Stimulated activated naive B cell treated with anti-CD40 and anti-IgM and Interleukin-4, amounts not matched to agents 10 μg/mL and 1 μg/mL and 100 μg/mL, for 72 hours (primary cell): ENCODE measurements around the gene JUND.

Experiments
- ATAC-seq, 2 donors: fragments of 150-1000 bp; cut with Tn5 transposase; replicated peaks; 2 replicates each; pipeline ENCODE4 v1.10.0; 2021; ENCODE audit warnings: moderate library complexity in 1 of 2
- DNase-seq: peaks from one replicate; pipeline ENCODE4 v3.0.0; 2021
- H3K27ac Mint-ChIP-seq: one replicate; pipeline ENCODE4 v1.8.0; 2022; ENCODE audit warnings: mild to moderate bottlenecking, mixed read lengths
- H3K27me3 Mint-ChIP-seq, 2 donors: one replicate each; pipeline ENCODE4 v1.8.0; 2022; ENCODE audit warnings: mixed read lengths in 2 of 2
- H3K36me3 Mint-ChIP-seq, 2 donors: one replicate each; pipeline ENCODE4 v1.8.0; 2022; ENCODE audit warnings: mixed read lengths in 2 of 2, mild to moderate bottlenecking in 1 of 2
- H3K4me1 Mint-ChIP-seq, 2 donors: one replicate each; pipeline ENCODE4 v1.8.0; 2022; ENCODE audit warnings: mixed read lengths in 2 of 2, mild to moderate bottlenecking in 1 of 2
- H3K4me3 Mint-ChIP-seq, 2 donors: one replicate each; pipeline ENCODE4 v1.8.0; 2022; ENCODE audit warnings: mild to moderate bottlenecking in 2 of 2, mixed read lengths in 2 of 2, moderate library complexity in 1 of 2
- H3K9me3 Mint-ChIP-seq, 2 donors: one replicate each; pipeline ENCODE4 v1.8.0; 2022; ENCODE audit warnings: mixed read lengths in 2 of 2, mild to moderate bottlenecking in 1 of 2

The JUND gene

GRCh38 chr19:18290302-18291018 is 9.0 kb upstream of the JUND start:
- DNase-seq, result peak; percentile 98

DNA sequence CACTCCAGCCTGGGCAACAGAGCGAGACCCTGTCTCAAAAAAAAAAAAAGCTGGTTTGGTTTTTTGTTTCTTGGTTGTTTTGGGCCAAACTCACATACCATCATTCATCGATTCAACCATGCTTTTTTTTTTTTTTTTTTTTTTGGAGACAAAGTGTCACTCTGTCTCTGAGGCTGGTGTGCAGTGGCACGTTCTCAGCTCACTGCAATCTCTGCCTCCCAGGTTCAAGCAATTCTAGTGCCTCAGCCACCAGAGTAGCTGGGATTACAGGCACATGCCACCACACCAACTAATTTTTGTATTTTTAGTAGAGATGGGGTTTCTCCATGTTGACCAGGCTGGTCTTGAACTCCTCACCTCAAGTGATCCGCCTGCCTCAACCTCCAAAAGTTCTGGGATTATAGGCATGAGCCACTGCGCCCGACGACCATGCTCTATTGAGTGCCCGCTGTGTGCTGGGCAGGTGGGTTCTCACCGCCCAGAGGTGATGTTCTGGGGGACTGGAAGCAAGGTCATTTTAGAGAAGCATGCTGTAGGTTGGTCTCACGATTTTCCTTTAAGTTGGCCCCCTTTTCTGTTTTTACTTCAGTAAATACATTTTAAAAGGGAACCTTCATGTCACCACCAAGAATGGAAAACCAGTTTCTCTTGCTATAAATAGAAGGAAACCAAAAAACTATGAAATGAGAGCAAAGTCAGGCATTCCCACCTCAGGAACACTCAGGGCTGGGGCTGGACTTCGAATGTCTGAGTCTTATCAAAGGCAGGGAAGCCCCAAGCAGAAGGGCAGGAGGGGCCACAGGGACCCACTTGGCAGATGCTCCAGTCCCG is 8.3 kb upstream of the JUND start:
- Mint-ChIP-seq H3K27me3 (no peaks in the 10 kb centered on the region), H3K4me1 (peaks cover 53 to 91% of the 10 kb centered on the region in 2 donors), H3K27ac (peak overlapping the region; percentile 95), H3K4me3 (peak overlapping the region; percentile 40 to 63), H3K36me3 (peaks cover 7 to 23% of the 10 kb centered on the region in 2 donors), H3K9me3 (no peaks in the 10 kb centered on the region)
- no peak for ATAC-seq
- no peak for DNase-seq

More at GRCh38 chr19:18290302-18291018, 9.0 kb upstream of the JUND start:
- Mint-ChIP-seq H3K4me1 (peaks cover 51 to 90% of the 10 kb centered on the region in 2 donors), H3K27ac (peak overlapping the region; percentile 95), H3K4me3 (peak overlapping the region; percentile 83 to 89), H3K36me3 (peaks cover 7 to 30% of the 10 kb centered on the region in 2 donors), H3K27me3 (no peaks in the 10 kb centered on the region), H3K9me3 (peaks cover 0 to 3% of the 10 kb centered on the region in 2 donors)
- ATAC-seq, result peak; percentile 72 to 76

- H3K4me1 Mint-ChIP-seq, result peaks cover 48 to 81% of the 10 kb centered on the region in 2 donors
- ATAC-seq, result no peak
- H3K27me3 Mint-ChIP-seq, result no peaks in the 10 kb centered on the region
- no peaks in the 10 kb centered on the region for H3K9me3 Mint-ChIP-seq
- H3K27ac Mint-ChIP-seq, result peak overlapping the region; percentile 95
- no peak overlapping the region for H3K4me3 Mint-ChIP-seq
- H3K36me3 Mint-ChIP-seq, result peaks cover 7 to 14% of the 10 kb centered on the region in 2 donors
- no peak for DNase-seq
Measured at GRCh38 chr19:18287836-18288772, 6.7 kb upstream of the JUND start.

DNA sequence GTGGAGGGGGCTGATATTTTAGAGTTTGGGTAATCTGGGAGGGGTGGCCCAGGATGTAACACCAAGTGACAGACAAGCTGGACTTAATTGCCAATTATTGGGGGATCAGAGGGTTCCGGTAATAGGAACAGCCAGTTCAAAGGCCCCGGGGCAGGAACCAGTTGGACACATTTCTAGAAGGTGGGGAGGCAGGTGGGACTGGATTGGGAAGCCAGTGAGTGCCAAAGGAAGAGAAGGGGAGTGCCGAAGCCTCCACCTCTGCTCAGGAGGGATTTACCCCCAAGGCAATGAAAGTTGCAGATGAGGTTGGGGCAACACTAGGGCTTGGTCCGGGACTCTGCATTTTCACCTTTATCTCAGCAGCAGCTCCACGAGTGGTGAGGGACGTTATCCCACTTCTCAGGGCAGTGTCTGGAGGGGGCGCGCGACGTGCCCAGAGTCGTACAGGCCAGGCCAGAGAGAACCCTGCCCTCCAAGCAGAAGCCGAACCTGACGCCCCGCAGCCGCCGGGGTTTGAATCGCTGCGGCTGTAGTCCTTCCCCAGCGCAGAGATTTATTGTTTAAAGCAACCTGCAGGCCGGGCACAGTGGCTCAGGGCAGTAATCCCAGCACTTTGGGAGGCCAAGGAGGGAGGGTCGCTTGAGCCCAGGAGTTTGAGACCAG is 5.7 kb upstream of the JUND start:
- Mint-ChIP-seq H3K27me3 (no peaks in the 10 kb centered on the region), H3K4me1 (peaks cover 53 to 87% of the 10 kb centered on the region in 2 donors), H3K9me3 (no peaks in the 10 kb centered on the region), H3K36me3 (peaks cover 6 to 11% of the 10 kb centered on the region in 2 donors), H3K4me3 (no peak overlapping the region), H3K27ac (peak overlapping the region; percentile 67)
- ATAC-seq (no peak), DNase-seq (no peak)

GRCh38 chr19:18284712-18285360 is 3.4 kb upstream of the JUND start:
- peak; percentile 8 to 13 for ATAC-seq
- H3K4me1 Mint-ChIP-seq, result peaks cover 45 to 75% of the 10 kb centered on the region in 2 donors
- peaks cover 15% of the 10 kb centered on the region in 2 donors for H3K36me3 Mint-ChIP-seq
- H3K27me3 Mint-ChIP-seq, result no peaks in the 10 kb centered on the region
- peak; percentile 44 for DNase-seq
- no peaks in the 10 kb centered on the region for H3K9me3 Mint-ChIP-seq
- H3K27ac Mint-ChIP-seq, result peak overlapping the region; percentile 96
- H3K4me3 Mint-ChIP-seq, result peak overlapping the region; percentile 42 to 47

DNA sequence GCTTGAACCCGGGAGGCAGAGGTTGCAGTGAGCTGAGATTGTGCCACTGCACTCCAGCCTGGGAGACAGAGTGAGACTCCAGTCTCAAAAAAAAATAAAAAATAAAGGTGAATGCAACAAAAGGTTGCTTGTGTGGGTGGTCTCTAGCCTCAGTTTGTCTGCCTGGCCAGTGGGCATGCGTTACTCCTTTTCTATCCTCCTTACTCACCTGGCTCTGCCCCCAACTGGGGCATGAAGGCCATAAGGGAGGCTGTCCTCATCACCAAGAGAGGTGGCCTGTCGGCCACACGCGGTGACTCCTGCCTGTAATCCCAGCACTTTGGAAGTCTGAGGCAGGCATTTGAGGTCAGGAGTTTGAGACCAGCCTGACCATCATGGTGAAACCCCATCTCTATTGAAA is 1.9 kb upstream of the JUND start:
- peak overlapping the region in 1 of 2 donors; percentile 4 for H3K4me3 Mint-ChIP-seq
- DNase-seq, result no peak
- peaks cover 29 to 30% of the 10 kb centered on the region in 2 donors for H3K36me3 Mint-ChIP-seq
- H3K4me1 Mint-ChIP-seq, result peaks cover 49 to 75% of the 10 kb centered on the region in 2 donors
- no peaks in the 10 kb centered on the region for H3K9me3 Mint-ChIP-seq
- peaks cover 0 to 4% of the 10 kb centered on the region in 2 donors for H3K27me3 Mint-ChIP-seq
- H3K27ac Mint-ChIP-seq, result peak overlapping the region; percentile 62
- no peak for ATAC-seq

DNA sequence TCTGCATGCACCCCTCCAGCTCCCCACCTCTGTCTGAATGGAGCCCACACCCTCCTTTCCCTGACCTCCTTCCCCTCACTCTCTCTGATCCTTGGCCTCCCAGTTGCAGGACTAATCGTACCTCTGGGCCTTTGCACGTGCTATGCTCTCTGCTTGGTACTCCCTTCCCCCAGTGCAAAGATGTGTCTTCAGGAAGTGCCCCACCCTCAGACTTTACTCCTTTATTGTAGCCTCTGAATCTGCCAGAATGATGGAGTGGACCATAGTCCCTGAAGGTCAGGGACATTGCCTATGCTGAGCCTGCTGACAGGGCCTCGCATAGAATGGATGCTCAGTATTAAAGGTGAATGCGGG is 1.3 kb upstream of the JUND start:
- ATAC-seq (no peak), DNase-seq (no peak)
- H3K27ac Mint-ChIP-seq, result peak overlapping the region; percentile 99
- peaks cover 33 to 35% of the 10 kb centered on the region in 2 donors for H3K36me3 Mint-ChIP-seq
- no peaks in the 10 kb centered on the region for H3K9me3 Mint-ChIP-seq
- H3K27me3 Mint-ChIP-seq, result peaks cover 0 to 4% of the 10 kb centered on the region in 2 donors
- H3K4me1 Mint-ChIP-seq, result peaks cover 50 to 74% of the 10 kb centered on the region in 2 donors
- peak overlapping the region; percentile 94 to 95 for H3K4me3 Mint-ChIP-seq

GRCh38 chr19:18282021-18282787 is 782 bp upstream of the JUND start:
- peak in 1 of 2 donors; percentile 52 for ATAC-seq
- H3K27ac Mint-ChIP-seq, result peak overlapping the region; percentile 99
- peaks cover 0 to 4% of the 10 kb centered on the region in 2 donors for H3K27me3 Mint-ChIP-seq
- DNase-seq, result peak; percentile 42
- H3K36me3 Mint-ChIP-seq, result peaks cover 37 to 39% of the 10 kb centered on the region in 2 donors
- peaks cover 52 to 74% of the 10 kb centered on the region in 2 donors for H3K4me1 Mint-ChIP-seq
- peak overlapping the region; percentile 94 to 95 for H3K4me3 Mint-ChIP-seq
- no peaks in the 10 kb centered on the region for H3K9me3 Mint-ChIP-seq

- H3K9me3 Mint-ChIP-seq, result no peaks in the 10 kb centered on the region
- peaks cover 43 to 63% of the 10 kb centered on the region in 2 donors for H3K4me1 Mint-ChIP-seq
- peak overlapping the region; percentile 98 for H3K27ac Mint-ChIP-seq
- DNase-seq (peak; percentile 81), ATAC-seq (peak; percentile 14 to 28)
- H3K27me3 Mint-ChIP-seq, result peaks cover 0 to 4% of the 10 kb centered on the region in 2 donors
- peak overlapping the region; percentile 95 to 96 for H3K4me3 Mint-ChIP-seq
- peaks cover 39 to 40% of the 10 kb centered on the region in 2 donors for H3K36me3 Mint-ChIP-seq
Measured at GRCh38 chr19:18280247-18281081, 958 bp downstream of the JUND start.

GRCh38 chr19:18279516-18280246 is 1.7 kb downstream of the JUND start:
- Mint-ChIP-seq H3K9me3 (no peaks in the 10 kb centered on the region), H3K4me1 (peaks cover 43 to 63% of the 10 kb centered on the region in 2 donors), H3K27ac (peak overlapping the region; percentile 98), H3K36me3 (peaks cover 36 to 46% of the 10 kb centered on the region in 2 donors), H3K27me3 (peaks cover 0 to 4% of the 10 kb centered on the region in 2 donors), H3K4me3 (peak overlapping the region; percentile 95 to 96)
- peak; percentile 42 to 50 for ATAC-seq
- DNase-seq, result peak; percentile 90

GRCh38 chr19:18279266-18279515 is 2.2 kb downstream of the JUND start:
- DNase-seq (no peak), ATAC-seq (no peak)
- peaks cover 36 to 51% of the 10 kb centered on the region in 2 donors for H3K36me3 Mint-ChIP-seq
- peaks cover 0 to 4% of the 10 kb centered on the region in 2 donors for H3K27me3 Mint-ChIP-seq
- peak overlapping the region; percentile 95 to 96 for H3K4me3 Mint-ChIP-seq
- H3K9me3 Mint-ChIP-seq, result no peaks in the 10 kb centered on the region
- peak overlapping the region; percentile 98 for H3K27ac Mint-ChIP-seq
- peaks cover 42 to 63% of the 10 kb centered on the region in 2 donors for H3K4me1 Mint-ChIP-seq
